Activated CD8-positive, alpha-beta memory T cell treated with anti-CD3 and anti-CD28 coated beads, Interleukin-2, amount 50 U/mL, for 1 hour (primary cell): ENCODE results near the gene UCK2.

ENCODE experiments used
- DNase-seq: peaks from one replicate; pipeline ENCODE4 v3.0.0-alpha.2; 2020; ENCODE audit errors: extremely low read depth

The UCK2 gene

GRCh38 chr1:165855010-165855838, 27.8 kb downstream of the UCK2 start:
- no peak for DNase-seq

- no peak for DNase-seq
Measured at GRCh38 chr1:165856021-165856420, 28.6 kb downstream of the UCK2 start.

- no peak for DNase-seq
Measured at GRCh38 chr1:165856606-165857005, 29.2 kb downstream of the UCK2 start.

GRCh38 chr1:165857046-165857801, 29.8 kb downstream of the UCK2 start:
- DNase-seq, result no peak

- no peak for DNase-seq
Measured at GRCh38 chr1:165858364-165858823, 31.0 kb downstream of the UCK2 start.

- no peak for DNase-seq
Measured at GRCh38 chr1:165858967-165859845, 31.8 kb downstream of the UCK2 start.

GRCh38 chr1:165860065-165860464, 32.7 kb downstream of the UCK2 start:
- DNase-seq, result no peak

- no peak for DNase-seq
Measured at GRCh38 chr1:165861911-165862310, 34.5 kb downstream of the UCK2 start.

- no peak for DNase-seq
Measured at GRCh38 chr1:165862448-165862847, 35.0 kb downstream of the UCK2 start.

- no peak for DNase-seq
Measured at GRCh38 chr1:165863346-165863745, 35.9 kb downstream of the UCK2 start.

GRCh38 chr1:165865633-165866340, 38.4 kb downstream of the UCK2 start:
- DNase-seq, result no peak

- DNase-seq, result no peak
Measured at GRCh38 chr1:165869343-165869742, 41.9 kb downstream of the UCK2 start.

- peak; percentile 4 for DNase-seq
Measured at GRCh38 chr1:165871311-165872067, 44.1 kb downstream of the UCK2 start.

GRCh38 chr1:165873481-165873880, 46.1 kb downstream of the UCK2 start:
- no peak for DNase-seq

GRCh38 chr1:165874643-165875042, 47.2 kb downstream of the UCK2 start:
- DNase-seq, result no peak

GRCh38 chr1:165875171-165875570, 47.8 kb downstream of the UCK2 start:
- no peak for DNase-seq

- DNase-seq, result no peak
Measured at GRCh38 chr1:165875604-165876003, 48.2 kb downstream of the UCK2 start.

- no peak for DNase-seq
Measured at GRCh38 chr1:165876121-165876520, 48.7 kb downstream of the UCK2 start.

GRCh38 chr1:165877411-165877810, 50.0 kb downstream of the UCK2 start:
- no peak for DNase-seq

- no peak for DNase-seq
Measured at GRCh38 chr1:165877940-165878556, 50.6 kb downstream of the UCK2 start.
